ENCODE data around the gene ASRGL1.

DNA sequence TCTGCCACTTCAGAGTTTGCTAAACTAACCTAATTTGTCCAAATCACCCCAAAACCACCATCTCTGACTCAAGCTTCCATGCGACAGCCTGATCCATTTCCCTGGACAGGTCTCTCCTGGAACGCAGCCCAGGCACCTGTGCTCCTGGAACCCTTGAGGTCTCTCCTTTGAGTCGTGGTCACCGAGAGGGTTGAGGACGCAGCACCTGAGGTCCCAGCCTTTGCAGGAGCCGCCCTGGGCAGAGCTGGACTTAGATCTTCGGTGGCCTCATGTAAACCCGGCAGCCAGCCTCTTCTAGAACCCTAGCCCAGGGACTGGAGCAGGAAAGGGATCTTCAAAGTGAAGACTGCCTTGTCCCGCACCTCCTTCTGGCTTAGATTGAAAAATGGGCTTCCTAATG is 37.6 kb downstream of the ASRGL1 start:
- TF ChIP-seq, protein P1, sequence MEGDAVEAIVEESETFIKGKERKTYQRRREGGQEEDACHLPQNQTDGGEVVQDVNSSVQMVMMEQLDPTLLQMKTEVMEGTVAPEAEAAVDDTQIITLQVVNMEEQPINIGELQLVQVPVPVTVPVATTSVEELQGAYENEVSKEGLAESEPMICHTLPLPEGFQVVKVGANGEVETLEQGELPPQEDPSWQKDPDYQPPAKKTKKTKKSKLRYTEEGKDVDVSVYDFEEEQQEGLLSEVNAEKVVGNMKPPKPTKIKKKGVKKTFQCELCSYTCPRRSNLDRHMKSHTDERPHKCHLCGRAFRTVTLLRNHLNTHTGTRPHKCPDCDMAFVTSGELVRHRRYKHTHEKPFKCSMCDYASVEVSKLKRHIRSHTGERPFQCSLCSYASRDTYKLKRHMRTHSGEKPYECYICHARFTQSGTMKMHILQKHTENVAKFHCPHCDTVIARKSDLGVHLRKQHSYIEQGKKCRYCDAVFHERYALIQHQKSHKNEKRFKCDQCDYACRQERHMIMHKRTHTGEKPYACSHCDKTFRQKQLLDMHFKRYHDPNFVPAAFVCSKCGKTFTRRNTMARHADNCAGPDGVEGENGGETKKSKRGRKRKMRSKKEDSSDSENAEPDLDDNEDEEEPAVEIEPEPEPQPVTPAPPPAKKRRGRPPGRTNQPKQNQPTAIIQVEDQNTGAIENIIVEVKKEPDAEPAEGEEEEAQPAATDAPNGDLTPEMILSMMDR (IDR thresholded peaks at IDR 0.05) = no peak
- TF ChIP-seq POLR2A (IDR thresholded peaks at IDR 0.05) = no peak
